Central memory CD4-positive, alpha-beta T cell (primary cell): ENCODE results near the gene SKA1.

Experiments used
- DNase-seq: peaks from one replicate; pipeline ENCODE4 v3.0.0; 2022
- total RNA-seq, 3 experiments: gene quantifications; one replicate each; lab custom pipeline; 2026; lab: John Stamatoyannopoulos, UW

Gene SKA1
- 0.60 to 1.3 (median 1.2) reads per million in 3 experiments for total RNA-seq

GRCh38 chr18:50374753-50375391 lies at the start of gene SKA1:
SKA1 (plus strand) TSS chr18:50375046; CDS start chr18:50375831, 785 bp downstream.
- DNase-seq, result peak; percentile 91

- DNase-seq, result no peak
Observed at GRCh38 chr18:50327983-50328382, 46.9 kb upstream of the SKA1 start.

GRCh38 chr18:50330176-50330575 lies 44.7 kb upstream of the SKA1 start:
- no peak for DNase-seq

GRCh38 chr18:50331691-50332090 lies 43.2 kb upstream of the SKA1 start:
- DNase-seq, result no peak

- DNase-seq, result no peak
Observed at GRCh38 chr18:50334546-50335152, 40.2 kb upstream of the SKA1 start.

- DNase-seq, result no peak
Observed at GRCh38 chr18:50338122-50338521, 36.7 kb upstream of the SKA1 start.

- no peak for DNase-seq
Observed at GRCh38 chr18:50338715-50339114, 36.1 kb upstream of the SKA1 start.

- DNase-seq, result no peak
Observed at GRCh38 chr18:50340078-50340477, 34.8 kb upstream of the SKA1 start.

- DNase-seq, result no peak
Observed at GRCh38 chr18:50341443-50341842, 33.4 kb upstream of the SKA1 start.

GRCh38 chr18:50350699-50351098 lies 24.1 kb upstream of the SKA1 start:
- DNase-seq, result no peak

GRCh38 chr18:50356036-50356945 lies 18.6 kb upstream of the SKA1 start:
- DNase-seq, result no peak

GRCh38 chr18:50358844-50359243 lies 16.0 kb upstream of the SKA1 start:
- DNase-seq, result no peak

GRCh38 chr18:50359806-50360205 lies 15.0 kb upstream of the SKA1 start:
- no peak for DNase-seq

- no peak for DNase-seq
Observed at GRCh38 chr18:50360611-50361010, 14.2 kb upstream of the SKA1 start.

GRCh38 chr18:50369672-50370071 lies 5.2 kb upstream of the SKA1 start:
- DNase-seq, result no peak

- no peak for DNase-seq
Observed at GRCh38 chr18:50372743-50373142, 2.1 kb upstream of the SKA1 start.

GRCh38 chr18:50373561-50374219 lies 1.2 kb upstream of the SKA1 start:
- DNase-seq, result no peak

GRCh38 chr18:50374220-50374752 lies 560 bp upstream of the SKA1 start:
- DNase-seq, result no peak

- no peak for DNase-seq
Observed at GRCh38 chr18:50377061-50377798, 2.4 kb downstream of the SKA1 start.

- no peak for DNase-seq
Observed at GRCh38 chr18:50388988-50389387, 14.1 kb downstream of the SKA1 start.

- DNase-seq, result no peak
Observed at GRCh38 chr18:50393802-50394201, 19.0 kb downstream of the SKA1 start.

GRCh38 chr18:50395093-50395492 lies 20.2 kb downstream of the SKA1 start:
- no peak for DNase-seq
